Right ventricle myocardium inferior (tissue), 1 donor: Measurements from ENCODE around the gene NUAK2. TPM values are rescaled to one million over a fixed set of nuclear protein-coding genes. Genes with fewer than 3 reads are reported as not detected.
"Not testable (repeated sequence)": the region's sequence is repeated elsewhere in the genome, so short reads cannot be mapped to it uniquely, and the experiment has no call there.

Experiments used
- ATAC-seq: fragments of 200-7000 bp; cut with Tn5 transposase; one replicate; pipeline ENCODE4 v1.9.1; 2020; ENCODE audit warnings: mild to moderate bottlenecking, moderate library complexity
- DNase-seq: peaks from one replicate; pipeline ENCODE4 v3.0.0; 2021; ENCODE audit errors: missing footprints
- intact Hi-C: fragments of 100-400 bp; cut with DNase I; formaldehyde crosslinking; loops from one replicate; pipeline ENCODE4 v1.11.0; 2022
- total RNA-seq: library from RNA; stranded (reverse); fragmentation: NEBNext Ultra II Directional; extraction: Animal tissue kit (Norgen Biotek cat#: 25700); gene quantifications from one replicate; pipeline ENCODE4 v1.2.1, GENCODE V29; 2021
- donor health status: DM: no; HTN: yes; CAD: no; lungs with severe emphysema.

NUAK2 gene
- total RNA-seq, 1 donor from 2014 or later, result 1.1 TPM

DNA sequence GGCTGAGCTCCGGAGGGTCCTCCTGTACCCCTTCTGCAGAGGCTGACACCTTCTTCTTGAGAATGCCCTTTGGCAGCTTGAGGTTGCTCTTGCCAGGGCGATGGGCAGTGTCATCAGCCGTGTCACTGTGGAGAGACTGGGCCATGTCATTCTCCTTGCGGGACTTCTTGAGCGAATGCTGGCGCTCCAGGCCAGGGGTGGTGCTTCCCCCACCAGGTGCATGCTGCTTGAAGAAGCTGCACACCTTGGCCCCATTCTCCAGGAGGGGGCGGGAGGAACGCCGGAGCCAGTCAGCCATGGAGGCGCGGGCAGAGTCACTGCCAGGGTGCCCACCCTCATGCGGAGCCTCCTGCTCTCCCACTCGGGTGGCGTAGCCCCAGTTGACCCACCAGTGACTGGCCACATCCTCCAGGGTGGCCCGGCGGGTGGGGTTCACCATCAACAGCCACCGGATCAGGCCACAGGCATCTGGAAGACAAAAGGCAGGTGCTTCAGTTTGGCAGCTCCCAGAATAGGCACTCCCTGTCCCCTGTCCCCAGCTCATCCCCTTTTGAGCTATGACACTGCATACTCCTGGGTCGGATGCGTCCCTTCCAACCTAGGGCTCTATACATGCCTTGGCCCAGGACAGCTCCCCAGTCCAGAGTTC is 17.4 kb downstream of the NUAK2 start:
- intact Hi-C loops, result no loop called here
- ATAC-seq, result no peak
- DNase-seq, result no peak

DNA sequence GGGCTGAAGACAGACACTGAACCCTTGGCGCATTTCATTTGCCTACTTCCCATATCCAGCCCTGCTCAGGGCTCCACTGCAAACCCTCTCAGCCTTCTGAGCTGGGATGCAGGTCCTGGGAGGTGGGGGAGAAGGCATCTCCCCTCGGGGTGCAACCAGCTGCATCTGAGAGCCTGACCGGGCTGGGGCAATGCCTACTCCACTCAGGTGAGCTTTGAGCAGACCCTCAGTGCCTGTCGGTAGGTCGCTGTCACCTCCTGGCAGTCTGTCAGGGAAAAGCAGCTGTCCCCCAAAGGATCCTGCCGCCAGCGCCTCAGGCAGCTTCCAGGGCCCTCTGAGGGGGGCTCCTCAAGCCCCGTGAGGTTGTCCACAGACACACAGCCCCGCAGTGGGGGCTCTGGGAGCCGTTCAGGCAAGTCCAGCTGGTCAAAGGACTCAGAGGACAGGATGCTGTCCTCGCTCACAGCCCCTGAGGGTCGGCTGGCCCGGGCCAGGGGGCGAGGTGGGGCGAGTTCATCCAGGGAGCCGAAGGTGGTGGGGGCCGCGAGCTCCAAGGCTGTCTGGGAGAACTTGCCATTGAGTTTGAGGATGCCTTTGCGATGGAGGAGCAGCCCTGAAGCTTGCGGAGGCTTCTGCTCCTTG is 18.2 kb downstream of the NUAK2 start:
- no peak for DNase-seq
- no peak for ATAC-seq
- intact Hi-C loops, result no loop called here

DNA sequence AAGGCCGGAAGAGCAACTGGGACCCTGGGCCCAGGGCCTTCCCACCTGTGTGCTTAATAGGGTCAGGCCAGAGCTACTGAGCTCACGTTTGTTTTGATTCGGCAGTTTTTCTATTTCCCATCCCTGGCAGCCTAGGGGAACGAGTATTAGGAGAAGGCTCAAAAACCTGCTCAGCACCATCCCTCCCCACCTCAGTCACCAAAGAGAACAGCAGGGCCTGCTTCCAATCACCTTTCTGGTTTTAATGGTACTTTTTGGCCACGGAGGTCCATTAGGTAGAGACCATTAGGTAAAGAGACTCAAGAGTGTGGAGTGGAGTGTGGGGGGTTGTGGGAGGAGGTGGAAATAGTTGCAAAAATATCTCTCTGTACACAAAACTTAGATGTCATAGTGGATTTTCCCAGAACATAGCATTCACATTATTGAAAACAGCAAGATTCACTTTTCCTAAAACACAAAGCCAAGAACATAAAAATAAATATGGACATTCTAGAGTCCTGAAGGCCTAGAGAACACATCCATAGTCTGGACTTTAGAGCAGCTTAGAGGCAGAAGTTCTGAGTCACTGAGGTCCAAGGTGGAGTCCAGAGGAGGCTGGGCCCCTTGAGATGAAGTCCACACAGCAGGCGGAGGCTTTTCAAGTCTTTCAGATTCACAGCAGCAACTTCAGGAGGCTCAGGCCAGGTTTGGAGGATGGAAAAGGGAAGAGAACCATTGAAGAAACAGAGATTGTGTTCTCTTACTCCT is 19.5 kb downstream of the NUAK2 start:
- DNase-seq (no peak), ATAC-seq (no peak)
- intact Hi-C loops, result no loop called here

DNA sequence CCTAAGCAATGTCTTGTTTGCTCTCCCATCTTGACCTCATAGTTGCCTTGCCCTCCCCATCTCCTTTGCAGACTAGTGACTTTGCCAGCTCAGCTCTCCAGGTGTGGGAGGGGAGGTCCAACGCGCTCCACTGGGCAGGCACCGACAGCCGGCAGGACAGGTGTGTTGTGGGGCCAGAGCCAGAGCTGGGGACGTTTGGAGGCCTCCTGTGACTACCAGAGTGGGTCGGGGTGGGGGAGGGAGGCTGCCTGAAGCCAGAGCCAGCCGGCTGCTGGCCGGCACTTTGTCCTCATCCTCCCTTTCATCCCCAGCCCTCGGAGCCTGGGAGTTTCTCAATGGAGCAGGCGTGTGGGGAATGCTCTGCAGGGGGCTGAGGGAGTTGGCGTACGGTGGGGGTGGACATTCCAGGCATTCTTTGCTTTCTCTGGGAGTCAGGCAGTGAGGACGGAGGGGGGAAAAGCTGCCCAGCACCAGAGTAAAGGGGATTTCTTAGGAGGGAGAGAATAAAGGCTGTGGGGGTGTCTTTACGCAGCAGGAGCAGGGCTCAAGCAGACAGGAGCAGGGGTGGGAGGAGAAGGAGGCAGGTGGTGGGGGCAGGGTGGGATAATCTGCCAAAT is 20.2 kb downstream of the NUAK2 start:
- DNase-seq, result no peak
- intact Hi-C loops, result no loop called here
- peak; percentile 22 for ATAC-seq

DNA sequence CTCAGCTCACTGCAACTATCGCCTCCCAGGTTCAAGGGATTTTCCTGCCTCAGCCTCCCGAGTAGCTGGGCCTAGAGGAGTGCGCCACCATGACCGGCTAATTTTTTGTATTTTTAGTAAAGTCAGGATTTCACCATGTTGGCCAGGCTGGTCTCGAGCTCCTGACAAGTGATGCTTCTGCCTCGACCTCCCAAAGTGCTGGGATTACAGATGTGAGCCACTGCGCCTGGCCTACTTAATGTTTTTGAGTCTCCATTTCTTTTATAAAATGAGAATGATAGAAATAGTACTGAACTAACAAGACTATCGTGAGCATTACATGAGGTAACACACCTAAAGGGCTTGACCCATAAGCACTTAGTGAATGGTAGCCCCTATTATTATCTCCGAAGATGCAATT is 21.4 kb downstream of the NUAK2 start:
- DNase-seq (no peak), ATAC-seq (no peak)
- intact Hi-C loops, result no loop called here

DNA sequence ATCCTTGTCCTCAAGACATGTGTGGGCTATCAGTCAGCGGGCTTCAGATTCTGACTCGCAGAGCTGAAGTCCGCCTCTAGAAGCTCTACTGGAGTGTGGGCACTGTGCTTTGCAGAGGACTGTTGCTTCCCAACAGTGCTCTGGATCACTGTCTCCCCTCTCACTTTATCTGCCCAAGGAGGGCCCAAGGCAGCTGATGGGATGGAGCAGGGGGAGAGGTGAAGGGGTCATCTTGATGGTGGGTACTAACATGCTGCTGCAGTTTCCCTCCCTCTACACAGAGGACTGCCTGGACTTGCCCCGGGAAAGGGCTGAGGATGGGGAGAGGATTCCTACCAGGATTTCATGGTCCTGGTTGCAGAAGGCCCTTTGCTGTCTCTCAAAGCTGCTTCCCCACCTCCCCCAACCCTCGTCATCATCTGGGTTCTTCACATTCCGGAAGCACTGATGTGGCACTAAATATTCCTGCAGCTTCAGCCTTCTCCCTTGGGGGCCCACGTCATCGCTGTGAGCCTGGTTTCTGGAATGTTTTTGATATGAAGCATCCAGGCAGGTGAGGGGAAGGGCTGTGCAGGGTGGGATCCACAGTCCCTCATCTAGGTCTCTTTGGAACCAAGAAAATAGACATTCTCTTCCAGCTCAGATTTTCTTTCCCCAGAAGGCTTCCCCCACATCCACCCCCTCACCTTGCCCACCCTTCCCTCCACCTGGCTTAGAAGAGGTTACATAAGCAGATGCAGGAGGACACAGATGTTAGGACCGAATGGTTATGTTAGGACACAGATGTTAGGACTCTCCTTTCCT is 23.2 kb downstream of the NUAK2 start:
- DNase-seq, result no peak
- no peak for ATAC-seq
- intact Hi-C loops, result no loop called here

DNA sequence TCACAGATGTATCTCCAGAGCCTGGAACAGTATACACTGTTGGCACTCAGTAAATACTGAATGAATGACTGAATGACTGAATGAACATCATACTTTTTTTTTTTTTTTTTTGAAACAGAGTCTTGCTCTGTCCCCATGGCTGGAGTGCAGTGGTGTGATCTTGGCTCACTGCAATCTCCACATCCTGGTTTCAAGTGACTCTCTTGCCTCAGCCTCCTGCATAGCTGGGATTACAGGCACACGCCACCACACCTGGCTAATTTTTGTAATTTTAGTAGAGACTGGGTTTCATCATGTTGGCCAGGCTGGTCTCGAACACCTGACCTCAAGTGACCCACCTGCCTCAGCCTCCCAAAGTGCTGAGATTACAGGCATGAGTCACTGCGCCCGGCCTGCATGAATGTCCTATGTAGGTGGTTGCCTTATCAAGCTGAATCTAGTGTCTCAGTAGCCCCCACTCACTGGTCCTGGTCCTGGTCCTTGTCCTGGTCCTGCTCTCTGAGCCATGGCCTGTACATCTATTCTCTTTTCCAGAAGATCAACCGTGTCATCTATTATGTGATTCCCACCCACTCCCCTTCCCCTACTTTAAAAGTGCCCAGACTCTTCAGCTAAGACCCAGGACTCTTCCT is 23.9 kb downstream of the NUAK2 start:
- ATAC-seq, intact Hi-C loops, DNase-seq: not testable (repeated sequence)

DNA sequence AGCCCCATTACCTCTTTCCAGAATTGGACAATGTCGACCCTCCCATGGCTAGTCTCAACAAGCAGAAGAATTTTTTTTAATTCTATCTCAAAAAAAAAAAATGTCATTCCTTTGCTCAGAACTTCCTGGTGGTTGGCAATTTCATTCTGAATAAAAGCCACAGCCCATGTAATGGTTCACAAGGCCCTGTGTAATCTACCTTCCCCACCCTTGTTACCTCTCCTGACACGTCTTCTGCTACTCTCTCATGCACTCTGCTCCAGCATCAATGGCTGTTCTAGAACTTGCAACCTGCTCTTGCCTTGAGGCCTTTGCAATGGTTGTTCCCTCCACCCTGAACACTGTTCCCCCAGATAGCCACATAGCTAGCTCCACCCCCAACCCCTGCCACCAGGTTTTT is 25.4 kb downstream of the NUAK2 start:
- no peak for DNase-seq
- intact Hi-C loops, result no loop called here
- ATAC-seq, result no peak

DNA sequence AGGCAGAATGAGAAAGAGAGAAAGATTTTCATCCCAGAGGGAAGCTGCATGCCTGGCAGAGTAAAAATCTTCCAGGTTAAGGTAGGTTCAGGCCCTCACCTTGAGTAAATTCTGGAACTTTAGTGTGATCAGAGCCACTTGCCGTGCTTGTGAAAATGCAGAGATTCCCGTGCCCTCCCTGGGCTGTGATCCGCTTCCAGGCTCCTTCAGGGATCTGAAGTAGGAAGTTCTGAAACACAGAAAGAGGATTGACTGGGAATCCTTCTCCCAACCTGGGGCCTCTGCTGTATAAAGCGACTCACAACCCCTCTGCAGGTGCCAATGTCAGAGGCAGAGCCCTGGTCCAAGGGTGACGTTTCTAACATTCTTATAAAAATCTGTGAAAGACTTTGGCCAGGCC is 26.6 kb downstream of the NUAK2 start:
- intact Hi-C loops, result no loop called here
- no peak for ATAC-seq
- no peak for DNase-seq

DNA sequence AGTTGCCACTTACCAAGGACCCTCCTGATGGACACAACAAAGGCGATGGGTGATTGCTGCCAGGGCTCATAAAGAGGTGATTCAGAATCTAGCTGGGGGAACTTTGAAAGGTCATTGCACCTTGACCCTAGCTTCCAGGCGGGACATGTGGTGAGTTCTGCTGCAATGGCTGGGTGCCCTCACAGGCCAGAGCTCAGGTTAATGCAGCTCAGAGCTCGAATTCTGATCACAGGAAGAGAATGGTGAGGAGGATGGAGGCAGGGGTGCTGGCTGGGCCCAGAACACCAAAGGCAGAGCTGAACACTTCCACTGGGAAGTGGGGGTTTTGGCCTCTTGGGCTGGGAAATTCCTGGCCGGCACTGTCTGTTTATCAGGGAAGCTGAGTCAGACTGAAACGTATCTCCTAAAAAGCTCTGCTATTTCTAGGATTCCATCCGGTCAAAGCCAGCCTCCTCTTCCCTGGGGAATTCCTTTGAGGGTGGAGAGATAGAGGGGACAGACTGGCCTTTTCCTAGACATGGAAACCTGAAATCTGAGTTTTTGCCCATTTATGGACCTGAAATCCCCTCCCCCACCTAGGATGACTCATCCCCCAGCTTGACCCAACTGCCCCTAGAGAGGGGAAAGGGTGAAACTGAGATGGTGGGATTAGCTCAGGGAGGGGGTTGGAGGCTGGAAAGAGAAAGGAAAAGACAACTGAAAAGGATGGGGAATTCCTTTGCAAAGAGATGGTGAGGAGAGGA is 27.2 kb downstream of the NUAK2 start:
- no peak for DNase-seq
- peak; percentile 57 for ATAC-seq
- intact Hi-C loops, result no loop called here

DNA sequence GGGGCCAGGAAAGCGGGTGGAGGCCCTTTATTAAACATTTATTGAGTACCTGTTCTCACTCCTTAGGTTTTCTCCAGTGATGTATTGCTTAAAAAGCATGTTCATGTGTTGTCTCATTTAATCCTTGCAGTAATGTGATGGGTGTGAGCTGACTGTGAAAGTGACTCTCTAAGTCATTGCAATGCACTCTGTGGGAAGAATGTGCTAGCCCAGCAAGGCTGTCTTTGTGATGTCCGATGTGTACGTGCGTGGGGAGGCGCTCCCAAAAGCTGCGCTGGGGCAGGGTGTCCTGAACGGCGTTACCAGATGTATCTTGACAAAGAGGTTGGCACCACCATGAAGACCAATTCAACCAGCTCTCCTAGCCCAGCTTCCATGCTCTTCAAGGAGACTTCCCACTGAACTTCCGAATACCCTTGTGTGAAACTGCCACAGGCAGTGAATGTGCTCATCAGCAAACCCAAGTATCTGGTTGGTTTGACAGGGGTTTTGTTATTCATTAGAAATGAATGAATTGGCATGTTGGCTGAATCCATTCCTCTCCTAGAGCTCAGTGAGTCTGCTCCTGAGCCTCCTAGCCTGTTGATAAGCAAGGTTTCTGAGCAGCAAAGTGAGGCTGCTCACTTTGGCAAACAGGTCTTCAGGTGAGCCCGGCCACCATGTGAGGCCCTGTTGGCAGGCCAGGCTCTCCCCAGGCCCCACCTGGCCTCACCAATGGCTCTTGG is 28.0 kb downstream of the NUAK2 start:
- DNase-seq (no peak), ATAC-seq (no peak)
- intact Hi-C loops, result no loop called here

DNA sequence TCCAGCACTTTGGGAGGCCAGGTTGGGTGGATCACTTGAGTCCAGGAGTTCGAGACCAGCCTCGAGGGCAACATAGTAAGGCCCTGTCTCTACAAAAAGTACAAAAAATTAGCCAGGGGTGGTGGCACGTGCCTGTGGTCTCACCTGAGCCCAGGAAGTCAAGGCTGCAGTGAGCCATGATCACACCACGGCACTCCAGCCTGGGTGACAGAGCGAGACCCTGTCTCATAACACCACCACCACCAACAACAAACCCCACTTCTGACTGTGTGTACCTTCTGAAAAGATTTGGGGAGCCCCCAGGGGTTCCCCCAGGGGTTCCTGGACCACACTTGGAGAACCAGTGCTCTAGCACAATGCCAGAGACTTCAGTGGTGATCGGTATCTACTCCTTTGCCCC is 29.9 kb downstream of the NUAK2 start:
- intact Hi-C loops, result no loop called here
- no peak for DNase-seq
- ATAC-seq, result no peak

DNA sequence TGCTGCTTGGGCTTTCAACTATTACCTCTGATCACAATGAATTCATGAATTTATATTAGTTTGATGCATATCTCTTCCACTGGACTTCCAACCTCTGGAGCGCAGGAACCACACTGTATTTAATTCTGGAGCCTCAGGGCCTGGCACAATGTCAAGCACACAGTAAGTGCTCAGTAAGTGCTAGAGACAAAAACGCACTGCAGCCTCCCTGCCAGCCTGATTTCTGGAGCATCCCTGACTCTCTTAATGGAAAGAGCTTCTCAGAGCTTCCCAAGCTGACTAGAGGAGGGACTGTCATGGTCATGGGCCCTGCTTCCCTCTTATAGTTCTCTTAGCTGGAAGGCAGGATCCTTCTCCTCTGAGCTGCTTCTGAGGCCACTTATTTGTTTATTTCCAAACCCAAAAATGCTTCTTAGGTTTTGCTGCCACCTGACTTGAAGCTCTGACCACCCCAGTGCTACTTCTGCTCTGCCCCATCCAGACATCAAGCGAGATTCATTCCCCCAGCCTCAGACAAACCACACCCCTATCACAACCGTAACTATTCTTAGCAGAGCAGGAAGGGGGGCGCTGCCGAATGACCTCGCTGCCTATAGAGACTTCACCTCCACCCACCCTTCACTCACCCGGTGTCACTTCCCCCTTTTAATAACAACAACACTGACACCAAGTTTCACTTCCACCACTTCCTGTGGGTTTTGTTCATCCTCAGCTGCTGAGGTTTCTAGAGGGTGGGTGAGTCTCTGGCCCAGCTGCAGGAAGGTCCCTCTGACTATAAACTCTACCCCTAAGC is 33.6 kb downstream of the NUAK2 start:
- intact Hi-C loops, result no loop called here
- peak; percentile 79 for DNase-seq
- ATAC-seq, result peak; percentile 70

DNA sequence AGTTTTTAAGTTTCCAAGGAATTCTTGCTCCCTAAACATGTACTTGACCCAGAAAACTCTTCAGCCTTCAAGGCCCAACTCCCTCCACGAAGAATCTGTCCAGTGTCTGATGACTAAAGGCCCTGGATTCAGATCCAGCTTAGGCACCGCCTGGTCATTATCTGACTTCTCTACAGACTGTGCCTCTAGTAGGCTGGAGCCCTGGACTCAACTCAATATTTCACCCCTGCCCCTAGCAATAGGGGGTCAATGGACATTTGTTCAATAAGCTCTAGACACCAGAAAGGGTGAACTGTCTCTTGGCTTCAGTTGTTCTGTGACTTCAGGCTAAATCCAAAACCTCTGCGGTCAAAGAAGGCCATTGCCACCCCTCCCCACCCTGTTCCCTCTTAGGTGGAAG is 34.5 kb downstream of the NUAK2 start:
- intact Hi-C loops, result no loop called here
- ATAC-seq (no peak), DNase-seq (no peak)

DNA sequence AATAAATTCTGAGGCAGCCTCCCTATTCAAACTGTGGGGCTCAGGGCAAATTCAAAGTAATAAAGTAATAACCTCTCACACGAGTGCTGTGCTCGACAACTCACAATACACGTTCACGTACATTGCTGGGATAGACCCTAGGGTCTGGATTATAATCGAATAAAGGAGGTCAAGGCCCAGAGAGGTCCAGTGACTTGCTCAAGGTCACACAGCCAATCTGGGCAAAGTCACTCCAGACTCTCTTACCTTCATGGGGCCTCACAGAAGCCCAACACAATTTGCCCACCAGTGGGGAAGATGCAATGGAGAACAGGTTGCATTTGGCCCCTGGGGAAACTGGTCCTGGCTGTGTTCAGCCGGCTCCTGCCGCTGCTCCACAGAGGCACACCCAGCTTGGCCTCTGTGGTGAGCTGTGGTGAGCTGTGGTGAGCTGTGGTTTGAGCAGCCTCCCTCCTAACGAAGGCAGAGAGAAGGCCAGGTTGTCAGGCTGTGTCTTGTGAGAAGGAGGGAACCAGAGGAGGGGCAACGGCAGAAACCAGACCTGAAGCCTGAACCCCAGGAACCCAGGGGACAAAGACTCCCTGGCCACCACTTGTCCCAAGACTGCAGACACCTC is 35.1 kb downstream of the NUAK2 start:
- ATAC-seq (no peak), DNase-seq (no peak)
- intact Hi-C loops, result no loop called here
